HCT116 (cell line): ENCODE results near the gene FUCA2.

Source experiments
- CEBPB ChIP-seq: IDR thresholded peaks from 2 replicates; pipeline ENCODE4 v1.6.1; 2012; ENCODE audit warnings: low read depth
- CTCF ChIP-seq, 3 experiments: fragments of 200-600 bp in 1 of 3; sonication (generic) in 1 of 3; IDR thresholded peaks in 2 of 3; conservative IDR thresholded peaks in 1 of 3; 2 replicates each; pipeline ENCODE4 v1.5.1; 2012 to 2017; ENCODE audit warnings: low read depth in 2 of 3, low read length in 2 of 3, antibody characterized with exemption in 1 of 3, borderline replicate concordance in 1 of 3, control low read depth in 1 of 3, mild to moderate bottlenecking in 1 of 3, mixed read lengths in 1 of 3, mixed run types in 1 of 3, moderate library complexity in 1 of 3; ENCODE audit not compliant: insufficient read depth in 1 of 3
- JUND ChIP-seq: IDR thresholded peaks from 2 replicates; pipeline ENCODE4 v1.6.1; 2012
- MAX ChIP-seq: IDR thresholded peaks from 2 replicates; pipeline ENCODE4 v1.6.1; 2012
- POLR2A ChIP-seq: IDR thresholded peaks from 2 replicates; pipeline ENCODE4 v1.7.0; 2011; ENCODE audit warnings: borderline replicate concordance; ENCODE audit not compliant: insufficient read depth, insufficient read length; ENCODE audit errors: extremely low read depth
- POLR2AphosphoS5 ChIP-seq: IDR thresholded peaks from 2 replicates; pipeline ENCODE4 v1.6.1; 2011; ENCODE audit warnings: mild to moderate bottlenecking, low read depth, low read length, moderate library complexity
- RAD21 ChIP-seq: IDR thresholded peaks from 2 replicates; pipeline ENCODE4 v1.6.1; 2012; ENCODE audit warnings: low read depth, mild to moderate bottlenecking
- REST ChIP-seq: IDR thresholded peaks from 2 replicates; pipeline ENCODE4 v1.6.1; 2012; ENCODE audit warnings: low read depth
- YY1 ChIP-seq: IDR thresholded peaks from 2 replicates; pipeline ENCODE4 v1.6.1; 2011; ENCODE audit warnings: low read length, low read depth, moderate library complexity, mild to moderate bottlenecking; ENCODE audit not compliant: insufficient replicate concordance; ENCODE audit errors: extremely low read depth
- ZNF274 ChIP-seq: fragments of 200-500 bp; sonication (Bioruptor generic); IDR thresholded peaks from 2 replicates; pipeline ENCODE4 v1.6.1; 2014; ENCODE audit warnings: mild to moderate bottlenecking, low read depth, low read length, inconsistent platforms

GRCh38 chr6:143506199-143506598, 5.3 kb downstream of the FUCA2 start:
- no peak for TF ChIP-seq CTCF (IDR thresholded peaks at IDR 0.05 in 2 of 3, conservative IDR thresholded peaks at IDR 0.05 in 1 of 3; ENCODE audit: borderline replicate concordance in 1 of 3, insufficient read depth in 1 of 3, low read depth in 2 of 3, low read length in 2 of 3)
- TF ChIP-seq POLR2AphosphoS5, result no peak
- TF ChIP-seq JUND, result no peak
- no peak for TF ChIP-seq CEBPB
- no peak for TF ChIP-seq REST
- no peak for TF ChIP-seq RAD21
- no peak for TF ChIP-seq ZNF274
- TF ChIP-seq YY1, result no peak
- no peak for TF ChIP-seq POLR2A
- TF ChIP-seq MAX, result no peak
